Vagina (tissue), 2 donors: ENCODE results near the gene UBE2F. TPM values are rescaled to one million over a fixed set of nuclear protein-coding genes. Genes with fewer than 3 reads are reported as not detected.

Experiments
- DNase-seq, 2 donors: peaks; one replicate each; pipeline ENCODE4 v3.0.0-alpha.2; 2017; ENCODE audit errors: extremely low spot score in 2 of 2
- H3K27ac ChIP-seq: fragments of 200-600 bp; sonication (generic); one replicate; pipeline ENCODE4 v1.5.1; 2019
- H3K27me3 ChIP-seq: fragments of 200-600 bp; sonication (generic); one replicate; pipeline ENCODE4 v1.5.1; 2019
- H3K36me3 ChIP-seq, 2 donors: fragments of 200-600 bp; sonication (generic); one replicate each; pipeline ENCODE4 v1.5.1; 2017 to 2019
- H3K4me1 ChIP-seq: fragments of 200-600 bp; sonication (generic); one replicate; pipeline ENCODE4 v1.5.1; 2019
- H3K4me3 ChIP-seq, 2 donors: fragments of 200-600 bp; sonication (generic); 1 replicate in 1 of 2; 2 replicates in 1 of 2; pipeline ENCODE4 v1.5.1; 2016 to 2019
- H3K9me3 ChIP-seq: fragments of 200-600 bp; sonication (generic); one replicate; pipeline ENCODE4 v1.5.1; 2019
- CTCF ChIP-seq, 3 experiments: fragments of 450-650 bp in 2 of 3; fragments of 200-600 bp in 1 of 3; sonication (generic) in 1 of 3; IDR thresholded peaks; one replicate each; pipeline ENCODE4 v1.5.1; 2017 to 2019; ENCODE audit warnings: antibody characterized with exemption in 3 of 3, mild to moderate bottlenecking in 2 of 3, moderate library complexity in 2 of 3
- POLR2A ChIP-seq, 2 donors: fragments of 450-650 bp; IDR thresholded peaks; one replicate each; pipeline ENCODE4 v1.6.1; 2017; ENCODE audit warnings: antibody characterized with exemption in 2 of 2, mild to moderate bottlenecking in 2 of 2, moderate library complexity in 2 of 2
- POLR2AphosphoS5 ChIP-seq, 2 donors: sonication (generic); formaldehyde crosslinking; IDR thresholded peaks; one replicate each; pipeline ENCODE4 v1.9.0; 2017; ENCODE audit warnings: antibody characterized with exemption in 2 of 2, mild to moderate bottlenecking in 2 of 2, low read depth in 1 of 2; ENCODE audit not compliant: insufficient read depth in 1 of 2
- intact Hi-C: fragments of 100-400 bp; cut with DNase I; formaldehyde crosslinking; loops from one replicate; pipeline ENCODE4 v1.15.1; 2023
- total RNA-seq: library from RNA; depleted of rRNA; stranded (reverse); fragments of >200 nt; gene quantifications from one replicate; pipeline ENCODE4 v1.2.3, GENCODE V29; 2016

The UBE2F gene
- total RNA-seq, 1 donor from 2014 or later, result 57.0 TPM

- peaks cover 0 to 20% of the 10 kb centered on the region in 2 donors for H3K36me3 ChIP-seq
- no peaks in the 10 kb centered on the region for H3K4me1 ChIP-seq
- H3K27ac ChIP-seq, result no peak overlapping the region
- intact Hi-C loops, result no loop called here
- no peak overlapping the region for H3K4me3 ChIP-seq
- H3K27me3 ChIP-seq, result no peaks in the 10 kb centered on the region
- no peak for DNase-seq
- no peaks in the 10 kb centered on the region for H3K9me3 ChIP-seq
- TF ChIP-seq CTCF (IDR thresholded peaks at IDR 0.05), result no peak
- TF ChIP-seq POLR2A (IDR thresholded peaks at IDR 0.05), result no peak
- no peak for TF ChIP-seq POLR2AphosphoS5 (IDR thresholded peaks at IDR 0.05; ENCODE audit: insufficient read depth in 1 of 2, low read depth in 1 of 2)
These were observed 75.3 kb downstream of the UBE2F start for GRCh38 chr2:238042090-238042489.

- peaks cover 0 to 20% of the 10 kb centered on the region in 2 donors for H3K36me3 ChIP-seq
- no peaks in the 10 kb centered on the region for H3K9me3 ChIP-seq
- no peak overlapping the region for H3K4me3 ChIP-seq
- no peaks in the 10 kb centered on the region for H3K4me1 ChIP-seq
- H3K27me3 ChIP-seq, result no peaks in the 10 kb centered on the region
- intact Hi-C loops, result no loop called here
- no peak overlapping the region for H3K27ac ChIP-seq
- TF ChIP-seq POLR2AphosphoS5 (IDR thresholded peaks at IDR 0.05; ENCODE audit: insufficient read depth in 1 of 2, low read depth in 1 of 2), result no peak
- no peak for TF ChIP-seq POLR2A (IDR thresholded peaks at IDR 0.05)
- TF ChIP-seq CTCF (IDR thresholded peaks at IDR 0.05), result no peak
- DNase-seq, result no peak
These were observed 76.2 kb downstream of the UBE2F start for GRCh38 chr2:238042849-238043584.

GRCh38 chr2:238043851-238044250 is 77.0 kb downstream of the UBE2F start:
- no peaks in the 10 kb centered on the region for H3K9me3 ChIP-seq
- no peak for DNase-seq
- no peak for TF ChIP-seq CTCF (IDR thresholded peaks at IDR 0.05)
- TF ChIP-seq POLR2A (IDR thresholded peaks at IDR 0.05), result no peak
- no peak for TF ChIP-seq POLR2AphosphoS5 (IDR thresholded peaks at IDR 0.05; ENCODE audit: insufficient read depth in 1 of 2, low read depth in 1 of 2)
- H3K36me3 ChIP-seq, result peaks cover 0 to 12% of the 10 kb centered on the region in 2 donors
- H3K4me3 ChIP-seq, result no peak overlapping the region
- H3K27ac ChIP-seq, result no peak overlapping the region
- no peaks in the 10 kb centered on the region for H3K4me1 ChIP-seq
- intact Hi-C loops, result no loop called here
- H3K27me3 ChIP-seq, result no peaks in the 10 kb centered on the region

- intact Hi-C loops, result no loop called here
- peaks cover 0 to 12% of the 10 kb centered on the region in 2 donors for H3K36me3 ChIP-seq
- TF ChIP-seq CTCF (IDR thresholded peaks at IDR 0.05) (no peak), POLR2AphosphoS5 (IDR thresholded peaks at IDR 0.05; ENCODE audit: insufficient read depth in 1 of 2, low read depth in 1 of 2) (no peak), POLR2A (IDR thresholded peaks at IDR 0.05) (no peak)
These were observed 78.8 kb downstream of the UBE2F start for GRCh38 chr2:238045575-238045974.

GRCh38 chr2:238046725-238047270 is 80.0 kb downstream of the UBE2F start:
- no peaks in the 10 kb centered on the region for H3K27me3 ChIP-seq
- H3K4me1 ChIP-seq, result no peaks in the 10 kb centered on the region

More at GRCh38 chr2:238045575-238045974, 78.8 kb downstream of the UBE2F start:
- no peaks in the 10 kb centered on the region for H3K9me3 ChIP-seq
- DNase-seq, result no peak
- H3K27me3 ChIP-seq, result no peaks in the 10 kb centered on the region
- H3K4me1 ChIP-seq, result no peaks in the 10 kb centered on the region
- H3K27ac ChIP-seq, result no peak overlapping the region
- H3K4me3 ChIP-seq, result no peak overlapping the region

More at GRCh38 chr2:238046725-238047270, 80.0 kb downstream of the UBE2F start:
- Histone ChIP-seq H3K36me3 (peaks cover 0 to 1% of the 10 kb centered on the region in 2 donors), H3K4me3 (no peak overlapping the region), H3K27ac (no peak overlapping the region), H3K9me3 (no peaks in the 10 kb centered on the region)
- intact Hi-C loops, result no loop called here
- no peak for DNase-seq
- TF ChIP-seq POLR2AphosphoS5 (IDR thresholded peaks at IDR 0.05; ENCODE audit: insufficient read depth in 1 of 2, low read depth in 1 of 2) (no peak), POLR2A (IDR thresholded peaks at IDR 0.05) (no peak), CTCF (IDR thresholded peaks at IDR 0.05) (no peak)
